Measurements from ENCODE around the gene ADA.

ADA gene

DNA sequence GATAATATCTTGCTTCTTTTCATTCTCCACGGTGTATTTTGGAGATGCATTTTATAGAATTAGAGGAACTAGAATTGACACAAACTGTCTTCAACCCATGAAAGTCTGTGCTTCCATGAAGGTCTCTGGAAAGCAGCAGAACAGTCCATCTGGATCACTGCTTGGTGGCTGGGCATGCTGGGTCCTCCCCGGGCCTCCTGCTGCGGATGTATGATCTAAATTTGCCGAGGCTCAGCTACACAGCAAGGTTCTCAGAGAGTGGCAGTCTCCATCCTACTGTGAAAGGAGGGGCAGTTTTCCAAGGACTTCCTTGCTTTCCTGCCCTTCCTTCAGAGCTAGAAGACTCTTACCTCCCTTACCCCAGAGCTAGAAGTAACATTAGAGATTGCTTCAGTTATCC is 54.0 kb downstream of the ADA start:
- DNase-seq (ENCODE audit: low read depth), result no peak
- no peak overlapping the region for H3K4me3 ChIP-seq (ENCODE audit: low read depth, low read length)
- no peak for TF ChIP-seq CTCF (IDR thresholded peaks at IDR 0.05; ENCODE audit: control insufficient read depth, extremely low read depth, insufficient read depth)

DNA sequence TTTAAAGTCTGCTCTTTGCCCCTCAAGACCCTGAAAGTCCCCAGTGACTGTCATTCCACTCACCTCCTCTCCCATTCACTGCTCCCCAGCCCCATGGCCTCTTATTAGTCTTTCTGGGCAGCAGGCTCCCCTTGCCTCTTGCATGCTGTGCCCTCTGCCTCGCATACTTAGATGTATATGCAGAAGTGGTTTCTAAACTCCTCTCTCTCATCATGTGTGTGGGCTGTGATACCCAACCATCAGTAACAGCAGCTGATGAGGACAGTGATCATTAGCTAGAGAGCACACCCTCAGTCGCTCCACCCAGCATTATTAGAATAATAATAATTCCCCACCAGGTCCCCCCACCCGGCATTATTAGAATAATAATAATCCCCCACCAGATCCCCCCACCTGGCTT is 54.6 kb downstream of the ADA start:
- no peak for TF ChIP-seq CTCF (IDR thresholded peaks at IDR 0.05; ENCODE audit: control insufficient read depth, extremely low read depth, insufficient read depth)
- no peak for DNase-seq (ENCODE audit: low read depth)
- H3K4me3 ChIP-seq (ENCODE audit: low read depth, low read length), result no peak overlapping the region

DNA sequence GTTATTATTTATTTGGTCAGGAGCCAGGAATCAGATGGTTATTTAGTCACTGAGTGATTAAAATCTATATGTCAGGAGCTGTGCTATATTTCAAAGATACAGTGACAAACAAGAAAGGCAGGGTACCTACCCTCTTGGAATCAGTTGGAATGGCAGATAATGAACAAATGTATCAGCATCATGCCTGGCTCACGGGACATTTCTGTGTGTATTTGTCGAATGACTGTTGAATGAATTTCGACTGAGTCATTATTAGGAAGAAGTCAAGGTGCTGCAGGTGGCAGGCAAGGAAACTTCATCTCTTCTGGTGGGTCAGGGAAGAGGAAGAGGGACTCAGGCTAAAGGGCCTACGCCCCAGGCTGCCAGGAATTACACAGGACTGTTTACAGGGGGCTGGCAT is 55.5 kb downstream of the ADA start:
- TF ChIP-seq CTCF (IDR thresholded peaks at IDR 0.05; ENCODE audit: control insufficient read depth, extremely low read depth, insufficient read depth), result no peak
- H3K4me3 ChIP-seq (ENCODE audit: low read depth, low read length), result no peak overlapping the region
- DNase-seq (ENCODE audit: low read depth), result no peak

- no peak for TF ChIP-seq CTCF (IDR thresholded peaks at IDR 0.05; ENCODE audit: control insufficient read depth, extremely low read depth, insufficient read depth)
- no peak for DNase-seq (ENCODE audit: low read depth)
- no peak overlapping the region for H3K4me3 ChIP-seq (ENCODE audit: low read depth, low read length)
Observed at GRCh38 chr20:44594730-44595129, 56.8 kb downstream of the ADA start.

DNA sequence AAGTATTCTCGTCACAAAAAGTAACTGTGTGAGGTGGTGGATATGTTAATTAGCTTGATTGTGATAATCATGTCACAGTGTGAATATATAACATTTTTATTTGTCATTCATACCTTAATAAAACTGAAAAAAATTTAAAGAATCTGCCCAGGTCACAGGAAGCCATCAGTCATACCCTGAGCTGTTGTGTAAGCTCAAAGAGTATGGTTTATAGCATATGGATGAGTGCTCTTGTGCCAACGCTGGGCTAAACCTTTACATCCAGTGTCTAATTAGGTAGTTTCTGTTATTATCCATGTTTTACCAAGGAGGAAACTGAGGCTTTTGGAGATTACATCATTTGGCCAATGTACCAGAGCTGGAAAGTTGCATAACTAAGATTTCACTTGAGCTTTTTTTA is 57.7 kb downstream of the ADA start:
- no peak overlapping the region for H3K4me3 ChIP-seq (ENCODE audit: low read depth, low read length)
- DNase-seq (ENCODE audit: low read depth), result no peak

GRCh38 chr20:44592366-44592765 is 59.1 kb downstream of the ADA start:
- TF ChIP-seq CTCF (IDR thresholded peaks at IDR 0.05; ENCODE audit: control insufficient read depth, extremely low read depth, insufficient read depth), result no peak
- no peak for DNase-seq (ENCODE audit: low read depth)
- H3K4me3 ChIP-seq (ENCODE audit: low read depth, low read length), result no peak overlapping the region

More for the DNA sequence above, 57.7 kb downstream of the ADA start:
- no peak for TF ChIP-seq CTCF (IDR thresholded peaks at IDR 0.05; ENCODE audit: control insufficient read depth, extremely low read depth, insufficient read depth)

GRCh38 chr20:44590980-44591778 is 60.3 kb downstream of the ADA start:
- no peak for DNase-seq (ENCODE audit: low read depth)
- no peak for TF ChIP-seq CTCF (IDR thresholded peaks at IDR 0.05; ENCODE audit: control insufficient read depth, extremely low read depth, insufficient read depth)
- H3K4me3 ChIP-seq (ENCODE audit: low read depth, low read length), result no peak overlapping the region
